Activated T-cell treated with anti-CD3 and anti-CD28 coated beads, Interleukin-2, amount 50 U/mL, for 48 hours (primary cell): ENCODE measurements around the gene QPCT.
"Not testable (repeated sequence)": the region's sequence is repeated elsewhere in the genome, so short reads cannot be mapped to it uniquely, and the experiment has no call there.

Experiments used
- DNase-seq, 2 experiments: peaks; one replicate each; pipeline ENCODE4 v3.0.0-alpha.2; 2020

QPCT gene

DNA sequence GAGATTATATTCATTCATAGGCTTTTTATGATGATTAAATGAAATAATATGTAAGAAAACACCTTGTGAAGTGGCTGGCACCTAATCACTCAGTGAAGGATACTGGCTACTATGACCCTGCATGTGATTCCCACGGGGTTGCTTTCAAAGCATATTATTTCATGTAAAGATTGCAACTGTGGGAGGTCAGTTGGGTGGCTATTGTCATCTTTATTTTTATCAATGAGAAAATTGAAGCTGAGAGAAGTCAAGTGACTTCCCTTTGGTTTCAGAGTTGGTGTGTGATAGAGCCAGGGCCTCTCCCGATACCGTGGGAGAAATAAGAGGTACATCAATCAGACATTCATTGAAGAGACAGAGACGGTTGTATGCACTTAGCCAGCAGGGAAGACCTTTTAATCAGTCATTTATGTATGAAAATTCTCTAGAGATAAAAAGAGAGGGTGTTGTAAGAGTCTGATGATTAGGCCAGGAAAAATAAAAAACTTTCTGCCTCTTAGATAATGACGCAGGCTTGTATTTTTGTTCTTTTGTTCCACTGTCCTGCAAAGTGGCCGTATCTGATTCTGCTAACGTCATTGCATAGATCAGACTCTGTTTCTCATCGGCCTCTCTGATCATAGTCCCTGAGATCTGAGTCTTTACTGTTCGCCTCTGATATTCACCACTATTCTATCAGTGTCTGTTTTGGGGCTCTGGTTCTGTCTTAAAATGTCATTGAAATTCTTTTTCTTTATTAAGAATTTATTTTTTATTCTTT lies 50.5 kb downstream of the QPCT start:
- DNase-seq, result no peak

DNA sequence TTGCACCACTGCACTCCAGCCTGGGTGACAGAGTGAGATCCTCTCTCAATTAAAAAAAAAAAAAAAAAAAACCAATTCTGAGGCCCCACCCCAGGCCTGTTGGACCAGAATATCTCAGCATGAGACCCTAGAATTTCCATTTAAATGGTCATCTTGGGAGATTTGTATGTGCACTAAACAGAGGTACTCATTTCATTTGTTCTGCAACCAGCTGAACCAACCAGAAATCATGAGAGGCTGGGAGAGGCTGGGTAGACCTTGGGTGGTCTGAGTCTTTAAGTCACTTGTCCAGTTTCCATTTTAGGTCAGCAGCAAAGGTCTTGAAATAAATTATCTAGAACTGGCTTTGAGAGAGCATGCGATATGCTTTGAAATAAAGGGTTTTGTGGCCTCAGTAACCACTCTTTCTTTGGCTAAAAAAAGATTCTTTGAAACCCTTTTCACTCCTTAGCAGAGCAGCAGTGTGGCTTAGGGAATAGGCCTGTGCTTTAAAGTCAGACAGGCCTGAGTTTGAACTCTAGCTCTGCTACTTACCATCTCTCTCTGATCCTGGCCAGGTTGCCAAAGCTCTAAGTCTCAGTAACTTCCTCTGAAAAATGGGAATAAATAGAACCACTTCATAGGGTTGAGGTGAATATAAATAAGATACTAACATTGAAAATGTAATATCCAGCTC lies 52.6 kb downstream of the QPCT start:
- no peak for DNase-seq

GRCh38 chr2:37398990-37399389 lies 54.6 kb downstream of the QPCT start:
- DNase-seq, result no peak

- no peak for DNase-seq
These were observed 55.6 kb downstream of the QPCT start for GRCh38 chr2:37400041-37400440.

DNA sequence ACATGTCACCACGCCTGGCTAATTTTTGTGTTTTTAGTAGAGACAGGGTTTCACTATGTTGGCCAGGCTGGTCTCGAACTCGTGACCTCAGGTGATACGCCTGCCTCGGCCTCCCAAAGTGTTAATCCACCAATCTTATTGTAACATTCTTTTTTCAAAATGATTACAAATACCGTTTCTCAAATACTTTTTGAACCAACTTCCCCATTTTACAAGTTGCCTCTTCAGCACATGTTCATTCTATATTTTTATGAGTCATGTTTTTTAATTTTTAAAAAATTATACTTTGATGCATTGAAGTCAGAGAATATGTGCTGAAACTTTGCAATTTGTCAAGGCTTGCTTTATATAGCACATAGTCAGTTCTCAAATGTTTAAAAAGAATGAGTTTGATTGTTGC lies 58.2 kb downstream of the QPCT start:
- no peak for DNase-seq

GRCh38 chr2:37405781-37406180 lies 61.4 kb downstream of the QPCT start:
- DNase-seq, result no peak

GRCh38 chr2:37412231-37412630 lies 67.8 kb downstream of the QPCT start:
- DNase-seq, result no peak

DNA sequence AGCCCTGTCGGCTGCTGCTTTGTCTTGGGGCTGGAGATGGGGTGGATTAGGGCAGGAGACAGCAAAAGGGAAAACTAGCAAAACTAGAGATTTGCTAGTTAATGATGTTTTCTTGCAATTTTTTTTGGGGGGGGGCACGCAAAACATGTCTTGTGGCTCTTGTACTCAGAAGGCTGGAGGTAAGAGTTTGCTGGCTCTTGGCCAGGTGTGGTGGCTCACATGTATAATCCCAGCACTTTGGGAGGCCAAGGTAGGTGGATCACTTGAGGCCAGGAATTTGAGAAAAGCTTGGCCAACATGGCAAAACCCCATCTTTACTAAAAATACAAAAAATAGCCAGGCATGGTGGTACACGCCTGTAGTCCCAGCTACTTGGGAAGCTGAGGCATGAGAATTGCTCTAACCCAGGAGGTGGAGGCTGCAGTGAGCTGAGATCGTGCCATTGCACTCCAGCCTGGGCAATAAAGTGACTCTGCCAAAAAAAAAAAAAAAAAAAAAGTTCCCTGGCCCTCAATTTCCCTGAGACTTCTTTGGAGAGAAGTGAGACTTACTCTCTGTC lies 69.6 kb downstream of the QPCT start:
- DNase-seq, result not testable (repeated sequence)

DNA sequence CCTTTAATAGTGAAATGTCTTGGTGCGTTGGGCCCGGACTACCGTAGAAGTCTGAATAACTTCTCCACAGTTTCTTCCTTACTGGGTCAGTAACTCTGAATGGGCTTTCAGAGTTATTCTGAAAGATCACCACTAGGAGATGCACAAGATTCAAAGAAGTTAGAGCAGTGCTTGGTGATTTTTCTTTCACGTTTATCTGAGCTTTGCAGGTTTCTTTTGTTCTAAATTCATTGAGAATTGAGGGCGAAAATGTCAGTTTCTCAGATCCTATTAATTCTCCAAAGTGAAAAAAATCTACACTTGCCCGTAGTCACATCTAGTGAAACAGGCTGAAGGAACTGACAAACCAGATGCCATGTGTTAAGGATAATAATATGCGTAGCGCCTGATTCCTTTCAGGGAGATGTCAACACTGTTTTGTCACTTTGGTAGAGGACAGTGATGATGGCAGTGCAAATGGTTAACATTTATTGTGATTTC lies 70.1 kb downstream of the QPCT start:
- no peak for DNase-seq

GRCh38 chr2:37415128-37415820 lies 70.8 kb downstream of the QPCT start:
- DNase-seq, result no peak

GRCh38 chr2:37417321-37417720 lies 72.9 kb downstream of the QPCT start:
- no peak for DNase-seq

DNA sequence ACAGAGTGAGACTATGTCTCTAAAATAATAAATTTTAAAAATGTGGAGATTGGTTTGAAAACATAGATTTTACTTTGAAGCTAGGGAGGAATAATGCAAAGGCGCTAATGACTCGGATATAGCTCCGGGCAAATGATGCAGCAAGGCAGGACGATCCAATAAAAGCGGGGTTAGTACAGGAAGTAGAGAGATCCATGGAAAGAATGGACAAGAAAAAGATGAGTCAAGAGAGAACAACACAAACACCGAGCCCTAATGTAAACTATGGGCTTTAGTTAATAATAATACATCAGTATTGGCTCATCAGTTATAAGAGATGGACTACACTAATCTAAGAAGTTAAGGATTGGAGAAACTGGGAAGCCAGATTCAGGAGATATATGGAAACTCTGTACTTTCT lies 74.5 kb downstream of the QPCT start:
- DNase-seq, result no peak

DNA sequence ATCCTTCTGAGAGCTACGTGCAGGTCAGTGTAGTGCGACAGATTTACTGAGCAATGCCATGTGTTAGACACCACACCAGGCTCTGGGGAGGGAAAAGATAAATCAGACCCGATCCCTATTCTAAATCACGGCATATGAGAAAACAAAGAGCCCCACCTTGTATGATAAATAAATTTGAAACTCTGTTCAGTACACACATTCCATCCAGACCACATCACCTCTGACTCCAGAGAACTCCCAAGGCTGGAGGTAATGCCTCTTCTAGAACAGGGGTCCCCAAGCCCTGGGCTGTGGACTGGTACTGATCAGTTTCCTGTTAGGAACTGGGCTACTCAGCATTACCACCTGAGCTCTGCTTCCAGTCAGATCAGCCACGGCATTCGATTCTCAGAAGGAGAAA lies 77.3 kb downstream of the QPCT start:
- DNase-seq, result no peak

DNA sequence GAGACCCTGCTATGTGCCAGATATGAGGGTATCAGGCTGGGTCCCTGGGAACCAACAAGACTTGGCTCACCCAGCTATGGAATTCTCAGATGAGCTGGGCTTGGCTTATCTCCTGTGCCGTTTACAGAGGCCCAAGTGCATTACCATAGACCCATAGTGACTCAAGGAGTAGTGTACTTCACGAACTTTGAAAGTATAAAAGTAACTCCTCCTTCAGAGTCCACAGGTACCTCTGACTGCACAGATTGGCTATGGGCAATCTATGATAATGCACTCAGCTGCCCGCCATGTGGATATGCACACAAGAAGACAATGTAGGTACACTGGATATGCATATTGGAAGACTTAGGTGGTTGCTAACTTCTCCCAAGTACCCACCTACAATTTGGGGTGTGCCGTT lies 78.4 kb downstream of the QPCT start:
- no peak for DNase-seq
